Left lung (tissue), 10 donors: Measurements from ENCODE around the gene FLRT2. TPM values are rescaled to one million over a fixed set of nuclear protein-coding genes. Genes with fewer than 3 reads are reported as not detected.

Experiments
- ATAC-seq: fragments of 200-7000 bp; cut with Tn5 transposase; one replicate; pipeline ENCODE4 v1.9.1; 2020; ENCODE audit warnings: moderate library complexity
- DNase-seq, 4 donors: peaks; one replicate each; pipeline ENCODE4 v3.0.0-alpha.2; 2013 to 2020
- H3K27ac ChIP-seq, 2 donors: fragments of 200-600 bp; sonication (generic) in 1 of 2; one replicate each; pipeline versions ENCODE4 v1.5.0 to v1.8.0; 2020 to 2021
- H3K27me3 ChIP-seq, 2 donors: fragments of 200-600 bp; sonication (generic) in 1 of 2; one replicate each; pipeline versions ENCODE4 v1.5.0 to v1.8.0; 2020 to 2021
- H3K36me3 ChIP-seq, 2 donors: fragments of 200-600 bp; sonication (generic) in 1 of 2; one replicate each; pipeline versions ENCODE4 v1.5.0 to v1.8.0; 2020 to 2021
- H3K4me1 ChIP-seq, 2 donors: fragments of 200-600 bp; one replicate each; pipeline ENCODE4 v1.8.0; 2021
- H3K4me3 ChIP-seq, 2 donors: fragments of 200-600 bp; sonication (generic) in 1 of 2; one replicate each; pipeline versions ENCODE4 v1.5.0 to v1.8.0; 2020 to 2021; ENCODE audit warnings: mild to moderate bottlenecking in 1 of 2
- H3K9me3 ChIP-seq, 2 donors: fragments of 200-600 bp; sonication (generic) in 1 of 2; one replicate each; pipeline versions ENCODE4 v1.5.0 to v1.8.0; 2020 to 2021
- intact Hi-C, 2 donors: fragments of 100-400 bp; cut with DNase I; formaldehyde crosslinking; loops; one replicate each; pipeline versions ENCODE4 v1.11.2 to v1.14.2; 2022
- polyA plus RNA-seq, 6 donors: library from polyadenylated mRNA; unstranded; fragments of 120-200 nt; gene quantifications; one replicate each; pipeline ENCODE4 v1.2.1, GENCODE V29; 2013; ENCODE audit not compliant: insufficient read length in 6 of 6
- total RNA-seq, 2 donors: library from RNA; stranded (reverse); fragmentation: NEBNext Ultra II Directional; extraction: Animal tissue kit (Norgen Biotek cat#: 25700); gene quantifications; one replicate each; pipeline ENCODE4 v1.2.1, GENCODE V29; 2021
- TF ChIP-seq, protein P1 (sequence below), 2 donors: fragments of 200-600 bp; sonication (generic) in 1 of 2; IDR thresholded peaks; one replicate each; pipeline versions ENCODE4 v1.5.0 to v1.8.0; 2021; ENCODE audit warnings: antibody characterized with exemption in 2 of 2
- donor health status: DM: no; HTN: yes; CAD: no.
- donor health status: DM: no; HTN: no; CAD: no.

Gene FLRT2
- total and polyA plus RNA-seq, 8 donors = 19.1 to 51.3 (median 35.3) TPM

DNA sequence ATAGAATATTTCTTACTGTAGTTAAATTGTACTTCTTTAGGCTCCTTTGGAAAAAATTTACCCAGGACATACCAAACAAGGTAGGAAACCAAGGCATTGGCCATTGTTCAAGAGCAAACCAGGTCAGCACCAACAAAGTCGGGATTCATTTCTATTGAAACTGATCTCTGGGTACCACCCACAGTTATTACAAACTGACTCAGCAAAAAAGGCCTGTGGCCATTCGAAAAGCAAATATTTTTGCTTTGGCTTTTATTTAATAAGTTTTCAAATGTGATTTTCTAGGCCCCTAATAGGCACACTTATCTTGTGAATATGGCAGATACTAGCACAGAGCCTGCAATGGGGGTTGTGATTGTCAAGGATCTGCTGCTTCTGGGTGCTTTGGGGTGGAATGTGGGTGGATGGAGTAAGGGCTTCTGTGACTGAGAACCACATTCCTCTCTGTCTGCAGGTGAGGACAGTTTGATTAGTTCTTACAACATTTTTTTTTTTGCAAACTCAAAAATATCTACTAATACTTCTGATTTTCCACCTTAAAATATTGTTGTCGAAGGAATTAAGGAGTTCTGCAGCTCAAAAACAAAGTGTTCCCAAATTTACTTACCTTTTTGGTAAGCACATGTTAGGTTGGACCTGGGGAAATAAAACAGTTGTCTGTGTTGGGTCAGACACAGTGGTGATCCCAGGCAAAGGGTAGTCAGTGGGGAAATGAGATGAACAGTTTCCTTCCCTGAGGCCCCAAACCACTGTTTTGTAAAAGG, 45.1 kb downstream of the FLRT2 start:
- H3K27ac ChIP-seq = no peak overlapping the region
- no peak for ATAC-seq

DNA sequence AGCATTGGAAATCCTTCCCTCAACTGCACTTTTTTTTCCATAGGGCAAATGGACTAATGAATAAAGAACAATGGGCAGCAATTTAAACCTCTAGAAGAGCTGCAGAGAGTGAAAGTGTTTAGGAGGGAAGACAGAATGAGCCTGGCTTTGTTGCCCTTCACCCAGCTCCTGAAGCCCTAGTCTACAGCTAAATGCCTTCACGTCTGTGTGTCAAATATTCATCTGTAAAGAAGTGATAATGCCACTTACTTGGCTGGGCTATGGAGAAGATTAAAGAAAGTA, 45.6 kb downstream of the FLRT2 start:
- no peak overlapping the region for H3K4me3 ChIP-seq
- intact Hi-C loops = no loop called here
- no peaks in the 10 kb centered on the region for H3K9me3 ChIP-seq
- no peak for ATAC-seq
- H3K27me3 ChIP-seq = no peaks in the 10 kb centered on the region
- DNase-seq = no peak
- no peaks in the 10 kb centered on the region for H3K36me3 ChIP-seq
- no peak overlapping the region for H3K27ac ChIP-seq
- H3K4me1 ChIP-seq = no peaks in the 10 kb centered on the region
- TF ChIP-seq, protein P1, sequence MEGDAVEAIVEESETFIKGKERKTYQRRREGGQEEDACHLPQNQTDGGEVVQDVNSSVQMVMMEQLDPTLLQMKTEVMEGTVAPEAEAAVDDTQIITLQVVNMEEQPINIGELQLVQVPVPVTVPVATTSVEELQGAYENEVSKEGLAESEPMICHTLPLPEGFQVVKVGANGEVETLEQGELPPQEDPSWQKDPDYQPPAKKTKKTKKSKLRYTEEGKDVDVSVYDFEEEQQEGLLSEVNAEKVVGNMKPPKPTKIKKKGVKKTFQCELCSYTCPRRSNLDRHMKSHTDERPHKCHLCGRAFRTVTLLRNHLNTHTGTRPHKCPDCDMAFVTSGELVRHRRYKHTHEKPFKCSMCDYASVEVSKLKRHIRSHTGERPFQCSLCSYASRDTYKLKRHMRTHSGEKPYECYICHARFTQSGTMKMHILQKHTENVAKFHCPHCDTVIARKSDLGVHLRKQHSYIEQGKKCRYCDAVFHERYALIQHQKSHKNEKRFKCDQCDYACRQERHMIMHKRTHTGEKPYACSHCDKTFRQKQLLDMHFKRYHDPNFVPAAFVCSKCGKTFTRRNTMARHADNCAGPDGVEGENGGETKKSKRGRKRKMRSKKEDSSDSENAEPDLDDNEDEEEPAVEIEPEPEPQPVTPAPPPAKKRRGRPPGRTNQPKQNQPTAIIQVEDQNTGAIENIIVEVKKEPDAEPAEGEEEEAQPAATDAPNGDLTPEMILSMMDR (IDR thresholded peaks at IDR 0.05) = no peak

More for the DNA sequence above, 45.1 kb downstream of the FLRT2 start:
- H3K9me3 ChIP-seq = no peaks in the 10 kb centered on the region
- no peaks in the 10 kb centered on the region for H3K36me3 ChIP-seq
- no peaks in the 10 kb centered on the region for H3K4me1 ChIP-seq
- no peak overlapping the region for H3K4me3 ChIP-seq
- intact Hi-C loops = no loop called here
- no peaks in the 10 kb centered on the region for H3K27me3 ChIP-seq
- TF ChIP-seq, protein P1 (IDR thresholded peaks at IDR 0.05) = no peak
- DNase-seq = no peak

DNA sequence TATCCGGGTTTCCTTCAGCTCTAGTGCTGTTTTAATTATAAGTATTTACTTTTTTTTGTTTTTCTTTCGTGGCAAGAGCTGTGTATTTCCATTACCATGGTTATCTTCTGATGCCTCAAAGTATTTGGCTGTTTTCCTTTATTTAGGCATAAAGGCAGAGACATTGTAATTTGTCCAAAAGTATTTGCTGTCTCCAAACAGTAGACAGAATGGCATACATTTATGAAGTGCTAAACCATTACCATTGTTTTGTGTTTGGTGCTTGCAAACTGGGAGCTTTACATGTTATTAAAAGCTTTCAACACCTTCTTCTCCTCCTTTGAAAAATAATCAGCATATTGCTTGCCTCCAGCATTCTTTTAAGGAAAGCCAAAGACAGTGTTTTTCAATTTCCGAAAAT, 46.3 kb downstream of the FLRT2 start:
- ATAC-seq (no peak), DNase-seq (peak in 2 of 4 donors; percentile 14 to 15)
- H3K4me1 ChIP-seq = no peaks in the 10 kb centered on the region
- intact Hi-C loops = no loop called here
- H3K27me3 ChIP-seq = no peaks in the 10 kb centered on the region
- no peak overlapping the region for H3K4me3 ChIP-seq
- H3K9me3 ChIP-seq = no peaks in the 10 kb centered on the region
- no peak overlapping the region for H3K27ac ChIP-seq
- H3K36me3 ChIP-seq = no peaks in the 10 kb centered on the region
- TF ChIP-seq, protein P1 (IDR thresholded peaks at IDR 0.05) = no peak

DNA sequence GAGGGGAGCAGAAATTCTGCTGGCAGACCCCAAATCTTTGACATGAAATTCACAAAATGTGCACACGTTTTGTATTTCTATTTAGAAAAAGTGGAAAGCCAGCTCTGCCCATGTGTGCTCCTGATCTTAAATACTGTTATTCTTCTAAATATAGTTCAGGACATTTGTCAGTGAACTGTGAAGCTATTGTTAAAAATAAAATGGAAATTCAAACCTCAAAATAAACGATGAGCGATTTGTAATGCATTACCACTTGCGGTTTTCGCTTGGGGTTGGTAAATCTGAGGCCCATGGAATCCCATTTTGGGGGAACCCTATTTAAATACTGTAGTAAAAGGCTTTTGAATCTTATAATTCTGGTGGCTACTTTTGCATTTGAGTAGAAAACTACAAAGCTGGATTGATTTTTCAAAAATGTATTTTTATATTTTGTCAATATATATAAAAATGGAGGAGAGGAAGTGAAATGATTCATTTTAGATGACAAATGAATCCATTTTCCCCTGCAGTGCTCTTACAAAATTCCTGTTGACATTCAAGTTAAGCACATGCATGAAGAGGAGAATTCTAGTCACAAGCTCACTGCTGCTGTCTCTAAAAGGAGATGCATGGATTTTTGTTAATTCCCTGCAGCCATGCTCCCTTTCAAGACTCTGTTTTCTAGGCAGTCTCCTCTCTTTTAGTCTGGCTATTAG, 47.1 kb downstream of the FLRT2 start:
- Histone ChIP-seq H3K36me3 (no peaks in the 10 kb centered on the region), H3K4me1 (no peaks in the 10 kb centered on the region), H3K9me3 (no peaks in the 10 kb centered on the region), H3K27ac (no peak overlapping the region), H3K4me3 (no peak overlapping the region), H3K27me3 (no peaks in the 10 kb centered on the region)
- TF ChIP-seq, protein P1 (IDR thresholded peaks at IDR 0.05) = no peak
- no peak for DNase-seq
- intact Hi-C loops = no loop called here
- no peak for ATAC-seq

DNA sequence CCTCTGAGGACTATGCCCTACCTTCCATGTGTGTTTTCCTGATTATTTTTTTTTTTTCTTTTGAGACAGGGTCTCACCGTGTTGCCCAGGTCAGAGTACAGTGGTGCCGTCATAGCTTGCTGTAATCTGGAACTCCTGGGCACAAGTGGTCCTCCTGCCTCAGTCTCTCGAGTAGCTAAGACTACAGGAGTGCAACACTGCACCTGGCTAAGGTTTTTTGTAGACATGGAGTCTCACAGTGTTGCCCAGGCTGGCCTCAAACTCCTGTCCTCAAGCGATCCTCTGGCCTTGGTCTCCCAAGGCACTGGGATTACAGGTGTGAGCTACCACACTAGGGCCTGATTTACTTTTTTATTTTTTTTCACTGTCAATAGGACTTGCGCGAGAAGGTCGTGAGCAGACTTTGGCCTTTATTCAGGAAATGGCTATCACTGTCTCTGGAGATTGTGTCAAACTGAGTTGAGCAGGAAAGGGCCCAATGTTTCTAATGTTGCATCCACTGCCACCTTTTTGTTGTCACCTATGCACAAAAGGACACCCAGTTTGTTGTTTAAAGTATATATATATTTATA, 47.7 kb downstream of the FLRT2 start:
- DNase-seq (no peak), ATAC-seq (no peak)
- Histone ChIP-seq H3K36me3 (no peaks in the 10 kb centered on the region), H3K4me1 (no peaks in the 10 kb centered on the region), H3K4me3 (no peak overlapping the region), H3K9me3 (no peaks in the 10 kb centered on the region), H3K27me3 (no peaks in the 10 kb centered on the region), H3K27ac (no peak overlapping the region)
- intact Hi-C loops = no loop called here
- TF ChIP-seq, protein P1 (IDR thresholded peaks at IDR 0.05) = no peak
